ENCODE measurements around the gene DOCK3. TPM values are rescaled to one million over a fixed set of nuclear protein-coding genes. Genes with fewer than 3 reads are reported as not detected.
"Not testable (repeated sequence)": the region's sequence is repeated elsewhere in the genome, so short reads cannot be mapped to it uniquely, and the experiment has no call there.

DOCK3 gene
- total RNA-seq, 2 experiments from 2014 or later = 1.6 to 1.7 TPM

- CTCF ChIA-PET = no interaction called here
- H3K36me3 Mint-ChIP-seq (ENCODE audit: low read depth) = peaks cover 2% of the 10 kb centered on the region
Measured at GRCh38 chr3:51102396-51102795, 427.7 kb downstream of the DOCK3 start.

GRCh38 chr3:51106242-51106876 lies 431.6 kb downstream of the DOCK3 start:
- H3K27ac Mint-ChIP-seq = no peak overlapping the region
- H3K4me1 Mint-ChIP-seq (ENCODE audit: low read depth) = no peaks in the 10 kb centered on the region
- CTCF ChIA-PET = no interaction called here
- peaks cover 18% of the 10 kb centered on the region for H3K9me3 Mint-ChIP-seq
- peaks cover 5% of the 10 kb centered on the region for H3K36me3 Mint-ChIP-seq (ENCODE audit: low read depth)
- DNase-seq = no peak
- no peak overlapping the region for H3K4me3 Mint-ChIP-seq
- no peaks in the 10 kb centered on the region for H3K27me3 Mint-ChIP-seq (ENCODE audit: low read depth)
- intact Hi-C loops (cut with micrococcal nuclease) = no loop called here

More at GRCh38 chr3:51102396-51102795, 427.7 kb downstream of the DOCK3 start:
- no peaks in the 10 kb centered on the region for H3K27me3 Mint-ChIP-seq (ENCODE audit: low read depth)
- no peak overlapping the region for H3K27ac Mint-ChIP-seq
- H3K4me1 Mint-ChIP-seq (ENCODE audit: low read depth) = peaks cover 9% of the 10 kb centered on the region
- no peak overlapping the region for H3K4me3 Mint-ChIP-seq
- intact Hi-C loops (cut with micrococcal nuclease) = no loop called here
- H3K9me3 Mint-ChIP-seq = peaks cover 2% of the 10 kb centered on the region
- no peak for DNase-seq

GRCh38 chr3:51110586-51110985 lies 435.9 kb downstream of the DOCK3 start:
- H3K36me3 Mint-ChIP-seq (ENCODE audit: low read depth) = peaks cover 5% of the 10 kb centered on the region
- H3K27me3 Mint-ChIP-seq (ENCODE audit: low read depth) = no peaks in the 10 kb centered on the region
- peaks cover 18% of the 10 kb centered on the region for H3K9me3 Mint-ChIP-seq
- no peak overlapping the region for H3K27ac Mint-ChIP-seq
- CTCF ChIA-PET = no interaction called here
- H3K4me1 Mint-ChIP-seq (ENCODE audit: low read depth) = no peaks in the 10 kb centered on the region
- intact Hi-C loops (cut with micrococcal nuclease) = no loop called here
- H3K4me3 Mint-ChIP-seq = no peak overlapping the region
- DNase-seq = no peak

GRCh38 chr3:51122944-51123343 lies 448.2 kb downstream of the DOCK3 start:
- intact Hi-C loops (cut with micrococcal nuclease) = no loop called here
- Mint-ChIP-seq H3K27ac (no peak overlapping the region), H3K27me3 (ENCODE audit: low read depth) (no peaks in the 10 kb centered on the region), H3K4me3 (no peak overlapping the region), H3K9me3 (peaks cover 12% of the 10 kb centered on the region), H3K4me1 (ENCODE audit: low read depth) (no peaks in the 10 kb centered on the region), H3K36me3 (ENCODE audit: low read depth) (no peaks in the 10 kb centered on the region)
- CTCF ChIA-PET = no interaction called here
- no peak for DNase-seq

GRCh38 chr3:51123531-51123930 lies 448.8 kb downstream of the DOCK3 start:
- CTCF ChIA-PET = no interaction called here
- H3K4me1 Mint-ChIP-seq (ENCODE audit: low read depth) = no peaks in the 10 kb centered on the region
- intact Hi-C loops (cut with micrococcal nuclease) = no loop called here
- H3K9me3 Mint-ChIP-seq = peaks cover 11% of the 10 kb centered on the region
- H3K27me3 Mint-ChIP-seq (ENCODE audit: low read depth) = no peaks in the 10 kb centered on the region
- H3K36me3 Mint-ChIP-seq (ENCODE audit: low read depth) = no peaks in the 10 kb centered on the region
- H3K27ac Mint-ChIP-seq = no peak overlapping the region
- DNase-seq = no peak
- no peak overlapping the region for H3K4me3 Mint-ChIP-seq

- CTCF ChIA-PET; intact Hi-C loops (cut with micrococcal nuclease); H3K4me3 Mint-ChIP-seq; H3K27ac Mint-ChIP-seq; H3K4me1 Mint-ChIP-seq (ENCODE audit: low read depth); H3K27me3 Mint-ChIP-seq (ENCODE audit: low read depth); DNase-seq; H3K36me3 Mint-ChIP-seq (ENCODE audit: low read depth): not testable (repeated sequence)
- H3K9me3 Mint-ChIP-seq = peaks cover 12% of the 10 kb centered on the region
Measured at GRCh38 chr3:51131607-51132006, 456.9 kb downstream of the DOCK3 start.

GRCh38 chr3:51137715-51138114 lies 463.0 kb downstream of the DOCK3 start:
- no peak for DNase-seq
- peaks cover 9% of the 10 kb centered on the region for H3K4me1 Mint-ChIP-seq (ENCODE audit: low read depth)
- H3K36me3 Mint-ChIP-seq (ENCODE audit: low read depth) = peaks cover 1% of the 10 kb centered on the region
- no peak overlapping the region for H3K27ac Mint-ChIP-seq
- intact Hi-C loops (cut with micrococcal nuclease) = no loop called here
- CTCF ChIA-PET = no interaction called here
- H3K4me3 Mint-ChIP-seq = no peak overlapping the region
- no peaks in the 10 kb centered on the region for H3K9me3 Mint-ChIP-seq
- H3K27me3 Mint-ChIP-seq (ENCODE audit: low read depth) = no peaks in the 10 kb centered on the region

GRCh38 chr3:51139616-51140015 lies 464.9 kb downstream of the DOCK3 start:
- peaks cover 9% of the 10 kb centered on the region for H3K4me1 Mint-ChIP-seq (ENCODE audit: low read depth)
- no peak overlapping the region for H3K4me3 Mint-ChIP-seq
- no peaks in the 10 kb centered on the region for H3K27me3 Mint-ChIP-seq (ENCODE audit: low read depth)
- no peak overlapping the region for H3K27ac Mint-ChIP-seq
- H3K9me3 Mint-ChIP-seq = no peaks in the 10 kb centered on the region
- no peak for DNase-seq
- H3K36me3 Mint-ChIP-seq (ENCODE audit: low read depth) = no peaks in the 10 kb centered on the region
- intact Hi-C loops (cut with micrococcal nuclease) = no loop called here
- CTCF ChIA-PET = no interaction called here

GRCh38 chr3:51141573-51141972 lies 466.8 kb downstream of the DOCK3 start:
- CTCF ChIA-PET = interaction anchor here (0.7 kb wide), 1 partner anchor 679 kb away, joined by 3 read pairs; no protein-coding TSS in a partner anchor
- intact Hi-C loops (cut with micrococcal nuclease) = no loop called here
- Mint-ChIP-seq H3K4me3 (no peak overlapping the region), H3K27ac (no peak overlapping the region), H3K36me3 (ENCODE audit: low read depth) (no peaks in the 10 kb centered on the region), H3K4me1 (ENCODE audit: low read depth) (peaks cover 9% of the 10 kb centered on the region), H3K27me3 (ENCODE audit: low read depth) (no peaks in the 10 kb centered on the region), H3K9me3 (no peaks in the 10 kb centered on the region)
- no peak for DNase-seq

- Mint-ChIP-seq H3K9me3 (no peaks in the 10 kb centered on the region), H3K27ac (no peak overlapping the region), H3K27me3 (ENCODE audit: low read depth) (no peaks in the 10 kb centered on the region), H3K4me3 (no peak overlapping the region), H3K4me1 (ENCODE audit: low read depth) (peaks cover 9% of the 10 kb centered on the region), H3K36me3 (ENCODE audit: low read depth) (no peaks in the 10 kb centered on the region)
- no peak for DNase-seq
- intact Hi-C loops (cut with micrococcal nuclease) = no loop called here
- CTCF ChIA-PET = interaction anchor here (0.6 to 0.8 kb wide), 2 partner anchors 174 to 270 kb away, joined by 3 to 6 read pairs; no protein-coding TSS in a partner anchor
Measured at GRCh38 chr3:51145811-51146585, 471.3 kb downstream of the DOCK3 start.

GRCh38 chr3:51146781-51147180 lies 472.1 kb downstream of the DOCK3 start:
- CTCF ChIA-PET = interaction anchor here (0.6 to 0.8 kb wide), 2 partner anchors 42 to 175 kb away, joined by 3 to 5 read pairs; no protein-coding TSS in a partner anchor
- Mint-ChIP-seq H3K9me3 (no peaks in the 10 kb centered on the region), H3K36me3 (ENCODE audit: low read depth) (no peaks in the 10 kb centered on the region), H3K27ac (no peak overlapping the region), H3K27me3 (ENCODE audit: low read depth) (no peaks in the 10 kb centered on the region), H3K4me1 (ENCODE audit: low read depth) (peaks cover 6% of the 10 kb centered on the region), H3K4me3 (no peak overlapping the region)
- no peak for DNase-seq
- intact Hi-C loops (cut with micrococcal nuclease) = no loop called here

- H3K4me1 Mint-ChIP-seq (ENCODE audit: low read depth) = no peaks in the 10 kb centered on the region
- H3K27ac Mint-ChIP-seq = no peak overlapping the region
- H3K36me3 Mint-ChIP-seq (ENCODE audit: low read depth) = no peaks in the 10 kb centered on the region
- H3K9me3 Mint-ChIP-seq = no peaks in the 10 kb centered on the region
- H3K4me3 Mint-ChIP-seq = no peak overlapping the region
- H3K27me3 Mint-ChIP-seq (ENCODE audit: low read depth) = no peaks in the 10 kb centered on the region
- CTCF ChIA-PET = no interaction called here
- intact Hi-C loops (cut with micrococcal nuclease) = no loop called here
- DNase-seq = no peak
Measured at GRCh38 chr3:51156147-51156546, 481.4 kb downstream of the DOCK3 start.

GRCh38 chr3:51163051-51163450 lies 488.3 kb downstream of the DOCK3 start:
- DNase-seq = no peak
- no peaks in the 10 kb centered on the region for H3K4me1 Mint-ChIP-seq (ENCODE audit: low read depth)
- H3K9me3 Mint-ChIP-seq = no peaks in the 10 kb centered on the region
- CTCF ChIA-PET = no interaction called here
- no peaks in the 10 kb centered on the region for H3K27me3 Mint-ChIP-seq (ENCODE audit: low read depth)
- no peaks in the 10 kb centered on the region for H3K36me3 Mint-ChIP-seq (ENCODE audit: low read depth)
- intact Hi-C loops (cut with micrococcal nuclease) = no loop called here
- H3K4me3 Mint-ChIP-seq = no peak overlapping the region
- H3K27ac Mint-ChIP-seq = no peak overlapping the region

Data from activated naive CD4-positive, alpha-beta T cell treated with anti-CD3 and anti-CD28 coated beads for 36 hours (primary cell).